ENCODE data around the gene TAX1BP3. TPM values are rescaled to one million over a fixed set of nuclear protein-coding genes. Genes with fewer than 3 reads are reported as not detected.

The TAX1BP3 gene
- polyA plus RNA-seq, 1 of the 3 experiments (the other 2 are of a cell fraction), result 192 TPM

DNA sequence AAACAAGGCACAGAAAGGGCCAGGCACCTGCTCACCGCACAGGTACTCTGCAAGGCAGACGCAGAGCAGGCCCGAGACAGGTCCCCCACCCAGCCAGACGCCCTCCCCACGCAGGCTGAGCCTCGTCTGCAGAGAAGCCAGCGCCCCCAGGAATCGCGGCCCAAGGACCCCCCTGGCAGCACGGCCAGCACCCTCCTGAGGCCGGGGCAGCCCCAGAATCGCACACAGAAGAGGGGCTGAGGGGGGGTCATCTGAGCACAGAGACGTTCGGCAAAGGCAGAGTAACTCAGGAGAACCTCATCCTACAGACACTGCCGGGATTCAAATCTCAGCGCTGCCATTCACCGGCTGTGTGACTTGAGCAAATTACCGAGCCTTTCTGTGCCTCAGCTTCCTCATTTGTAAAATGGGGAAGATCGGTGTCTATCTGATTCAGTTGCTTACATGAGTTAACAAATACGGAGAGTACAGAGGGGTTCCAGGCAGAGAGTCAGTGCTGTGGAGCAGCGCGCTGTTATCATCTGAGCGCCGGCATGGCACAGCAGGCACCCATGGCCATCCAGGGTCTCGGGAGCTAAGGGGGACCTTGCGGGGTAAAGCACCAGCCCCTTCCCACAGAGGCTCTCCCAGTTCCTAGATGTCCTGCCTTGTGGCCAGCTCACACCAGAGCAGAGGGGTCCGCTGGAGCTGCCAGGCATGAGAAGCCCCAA lies 10.6 kb upstream of the TAX1BP3 start:
- Histone ChIP-seq H3K4me2 (no peak overlapping the region), H3K9me2 (no peaks in the 10 kb centered on the region), H3K9me3 (no peaks in the 10 kb centered on the region), H3K27ac (ENCODE audit: low read depth in 2 of 2, low read length in 1 of 2) (no peak overlapping the region), H3F3A (replicated peaks; ENCODE audit: insufficient read depth) (no peaks in the 10 kb centered on the region), H3K79me2 (ENCODE audit: insufficient read depth) (no peaks in the 10 kb centered on the region), H2AFZ (ENCODE audit: low read depth) (no peak overlapping the region), H3K4me1 (ENCODE audit: control insufficient read depth in 1 of 2, insufficient read depth in 2 of 2, low read depth in 1 of 2, low read length in 1 of 2) (no peaks in the 10 kb centered on the region), H3K36me3 (replicated peaks in 1 of 2; ENCODE audit: control insufficient read depth in 1 of 2, insufficient read depth in 2 of 2, low read length in 1 of 2) (no peaks in the 10 kb centered on the region), H3K27me3 (ENCODE audit: insufficient read depth) (no peaks in the 10 kb centered on the region), H4K20me1 (ENCODE audit: insufficient read depth) (no peaks in the 10 kb centered on the region), H3K4me3 (ENCODE audit: low read depth in 2 of 2, low read length in 1 of 2) (no peak overlapping the region), H3K9ac (no peak overlapping the region)
- WGBS (ENCODE audit: low lambda C conversion rate), result 88% methylated on average over 20 of the region's 27 CpGs
- no peak for DNase-seq
- ChIA-PET CTCF (interaction anchor here (1.0 kb wide), 1 partner anchor 44 kb away, joined by 3 read pairs; no protein-coding TSS in a partner anchor), POLR2A (no interaction called here)
- TF ChIP-seq, protein P1, sequence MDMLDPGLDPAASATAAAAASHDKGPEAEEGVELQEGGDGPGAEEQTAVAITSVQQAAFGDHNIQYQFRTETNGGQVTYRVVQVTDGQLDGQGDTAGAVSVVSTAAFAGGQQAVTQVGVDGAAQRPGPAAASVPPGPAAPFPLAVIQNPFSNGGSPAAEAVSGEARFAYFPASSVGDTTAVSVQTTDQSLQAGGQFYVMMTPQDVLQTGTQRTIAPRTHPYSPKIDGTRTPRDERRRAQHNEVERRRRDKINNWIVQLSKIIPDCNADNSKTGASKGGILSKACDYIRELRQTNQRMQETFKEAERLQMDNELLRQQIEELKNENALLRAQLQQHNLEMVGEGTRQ (IDR thresholded peaks at IDR 0.05; ENCODE audit: borderline replicate concordance, low read depth, low read length), result no peak
- TF ChIP-seq RFX5 (IDR thresholded peaks at IDR 0.05; ENCODE audit: low read length), result no peak
- no peak for TF ChIP-seq SMC3 (IDR thresholded peaks at IDR 0.05; ENCODE audit: low read depth, low read length)
- no peak for TF ChIP-seq RAD21 (IDR thresholded peaks at IDR 0.05; ENCODE audit: low read length)
- TF ChIP-seq TAF1 (IDR thresholded peaks at IDR 0.05; ENCODE audit: borderline replicate concordance, low read depth, low read length), result no peak
- no peak for TF ChIP-seq EP300 (IDR thresholded peaks at IDR 0.05; ENCODE audit: borderline replicate concordance in 1 of 2, low read depth in 1 of 2, low read length in 1 of 2)
- TF ChIP-seq RXRA (IDR thresholded peaks at IDR 0.05; ENCODE audit: borderline replicate concordance, low read depth), result no peak
- TF ChIP-seq SIN3A (IDR thresholded peaks at IDR 0.05; ENCODE audit: borderline replicate concordance, low read depth, low read length), result no peak
- TF ChIP-seq, protein P2, sequence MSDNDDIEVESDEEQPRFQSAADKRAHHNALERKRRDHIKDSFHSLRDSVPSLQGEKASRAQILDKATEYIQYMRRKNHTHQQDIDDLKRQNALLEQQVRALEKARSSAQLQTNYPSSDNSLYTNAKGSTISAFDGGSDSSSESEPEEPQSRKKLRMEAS (IDR thresholded peaks at IDR 0.05; ENCODE audit: low read depth), result no peak
- no peak for TF ChIP-seq POLR2AphosphoS5 (IDR thresholded peaks at IDR 0.05; ENCODE audit: low read depth, low read length)
- no peak for TF ChIP-seq GATA2 (CRISPR knock-in tag; IDR thresholded peaks at IDR 0.05)
- no peak for TF ChIP-seq TEAD4 (IDR thresholded peaks at IDR 0.05; ENCODE audit: borderline replicate concordance, insufficient read depth)
- TF ChIP-seq CHD2 (IDR thresholded peaks at IDR 0.05; ENCODE audit: low read length, partially characterized antibody), result no peak
- no peak for TF ChIP-seq FOSL2 (IDR thresholded peaks at IDR 0.05; ENCODE audit: borderline replicate concordance, low read depth)
- TF ChIP-seq, protein P3, sequence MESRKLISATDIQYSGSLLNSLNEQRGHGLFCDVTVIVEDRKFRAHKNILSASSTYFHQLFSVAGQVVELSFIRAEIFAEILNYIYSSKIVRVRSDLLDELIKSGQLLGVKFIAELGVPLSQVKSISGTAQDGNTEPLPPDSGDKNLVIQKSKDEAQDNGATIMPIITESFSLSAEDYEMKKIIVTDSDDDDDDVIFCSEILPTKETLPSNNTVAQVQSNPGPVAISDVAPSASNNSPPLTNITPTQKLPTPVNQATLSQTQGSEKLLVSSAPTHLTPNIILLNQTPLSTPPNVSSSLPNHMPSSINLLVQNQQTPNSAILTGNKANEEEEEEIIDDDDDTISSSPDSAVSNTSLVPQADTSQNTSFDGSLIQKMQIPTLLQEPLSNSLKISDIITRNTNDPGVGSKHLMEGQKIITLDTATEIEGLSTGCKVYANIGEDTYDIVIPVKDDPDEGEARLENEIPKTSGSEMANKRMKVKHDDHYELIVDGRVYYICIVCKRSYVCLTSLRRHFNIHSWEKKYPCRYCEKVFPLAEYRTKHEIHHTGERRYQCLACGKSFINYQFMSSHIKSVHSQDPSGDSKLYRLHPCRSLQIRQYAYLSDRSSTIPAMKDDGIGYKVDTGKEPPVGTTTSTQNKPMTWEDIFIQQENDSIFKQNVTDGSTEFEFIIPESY (IDR thresholded peaks at IDR 0.05; ENCODE audit: borderline replicate concordance, low read depth), result no peak
